ENCODE data around the gene CHODL.

The CHODL gene

DNA sequence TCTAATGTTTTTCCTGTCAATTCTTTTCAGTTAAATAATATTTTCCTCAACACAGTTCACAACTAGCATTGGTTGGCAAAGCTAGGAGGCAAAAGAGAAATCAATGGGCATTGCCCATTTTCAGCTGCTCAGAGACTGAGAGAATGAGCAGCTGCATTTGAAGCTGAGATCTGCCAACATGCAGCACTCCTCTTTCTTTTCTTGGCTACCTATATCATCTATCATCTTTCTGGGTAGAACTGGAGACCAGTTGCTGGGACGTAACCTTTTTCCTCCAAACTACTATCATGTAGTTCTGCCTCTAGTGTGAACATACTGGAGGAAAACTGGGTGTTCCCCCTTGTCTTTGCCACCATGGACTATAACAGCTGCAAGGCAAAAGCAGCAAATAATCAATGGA lies 22.9 kb downstream of the CHODL start:
- Histone ChIP-seq H3K27me3 (replicated peaks; ENCODE audit: control insufficient read depth, insufficient read depth, low read length) (no peaks in the 10 kb centered on the region), H3K4me3 (replicated peaks; ENCODE audit: low read depth, low read length) (no peak overlapping the region), H3K36me3 (ENCODE audit: control insufficient read depth, insufficient read depth, low read length) (no peaks in the 10 kb centered on the region)
- TF ChIP-seq, protein P1, sequence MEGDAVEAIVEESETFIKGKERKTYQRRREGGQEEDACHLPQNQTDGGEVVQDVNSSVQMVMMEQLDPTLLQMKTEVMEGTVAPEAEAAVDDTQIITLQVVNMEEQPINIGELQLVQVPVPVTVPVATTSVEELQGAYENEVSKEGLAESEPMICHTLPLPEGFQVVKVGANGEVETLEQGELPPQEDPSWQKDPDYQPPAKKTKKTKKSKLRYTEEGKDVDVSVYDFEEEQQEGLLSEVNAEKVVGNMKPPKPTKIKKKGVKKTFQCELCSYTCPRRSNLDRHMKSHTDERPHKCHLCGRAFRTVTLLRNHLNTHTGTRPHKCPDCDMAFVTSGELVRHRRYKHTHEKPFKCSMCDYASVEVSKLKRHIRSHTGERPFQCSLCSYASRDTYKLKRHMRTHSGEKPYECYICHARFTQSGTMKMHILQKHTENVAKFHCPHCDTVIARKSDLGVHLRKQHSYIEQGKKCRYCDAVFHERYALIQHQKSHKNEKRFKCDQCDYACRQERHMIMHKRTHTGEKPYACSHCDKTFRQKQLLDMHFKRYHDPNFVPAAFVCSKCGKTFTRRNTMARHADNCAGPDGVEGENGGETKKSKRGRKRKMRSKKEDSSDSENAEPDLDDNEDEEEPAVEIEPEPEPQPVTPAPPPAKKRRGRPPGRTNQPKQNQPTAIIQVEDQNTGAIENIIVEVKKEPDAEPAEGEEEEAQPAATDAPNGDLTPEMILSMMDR (IDR thresholded peaks at IDR 0.05; ENCODE audit: insufficient read depth, low read length, poor library complexity, severe bottlenecking) = no peak
- DNase-seq (ENCODE audit: extremely low read depth, insufficient read length) = no peak

DNA sequence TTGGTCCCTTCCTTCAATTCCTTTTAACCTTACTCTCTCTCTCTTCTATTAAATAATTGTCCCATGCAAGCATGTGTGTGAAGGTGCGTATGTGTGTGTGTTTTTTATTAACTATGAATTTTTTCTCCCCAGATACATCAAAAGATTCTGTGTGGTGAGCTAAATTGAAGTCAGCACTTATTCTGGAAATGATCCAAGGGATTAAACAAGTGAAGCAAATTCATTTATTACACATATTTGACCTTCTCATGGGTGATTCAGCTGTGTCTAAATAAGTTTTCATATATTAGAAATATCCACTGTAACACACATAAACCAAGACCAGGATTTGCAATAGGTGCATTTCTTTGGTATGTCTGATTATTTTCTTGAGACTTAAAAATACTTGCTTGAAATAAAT lies 24.3 kb downstream of the CHODL start:
- H3K36me3 ChIP-seq (ENCODE audit: control insufficient read depth, insufficient read depth, low read length) = no peaks in the 10 kb centered on the region

DNA sequence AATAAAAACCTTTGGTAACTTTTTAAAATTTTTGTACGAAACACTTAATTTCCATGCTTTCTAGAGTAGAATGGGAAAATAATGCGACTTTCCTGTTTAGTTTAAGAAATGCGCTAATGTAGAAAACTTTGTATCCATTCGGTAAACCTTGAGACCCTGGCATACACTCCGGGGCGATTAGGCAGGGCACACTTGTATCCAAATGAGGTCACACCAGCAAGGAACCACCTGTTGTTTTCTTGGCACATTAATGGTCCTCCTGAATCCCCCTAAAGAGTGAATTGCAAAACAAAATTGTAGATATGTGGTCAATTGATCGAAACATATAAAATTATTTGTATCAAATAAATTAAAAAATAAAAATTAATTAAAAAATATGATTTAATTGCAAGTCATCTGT lies 25.2 kb downstream of the CHODL start:
- Histone ChIP-seq H3K27me3 (replicated peaks; ENCODE audit: control insufficient read depth, insufficient read depth, low read length) (no peaks in the 10 kb centered on the region), H3K36me3 (ENCODE audit: control insufficient read depth, insufficient read depth, low read length) (no peaks in the 10 kb centered on the region), H3K4me3 (replicated peaks; ENCODE audit: low read depth, low read length) (no peak overlapping the region)
- no peak for DNase-seq (ENCODE audit: extremely low read depth, insufficient read length)
- TF ChIP-seq, protein P1 (IDR thresholded peaks at IDR 0.05; ENCODE audit: insufficient read depth, low read length, poor library complexity, severe bottlenecking) = no peak

More for the DNA sequence above, 24.3 kb downstream of the CHODL start:
- H3K4me3 ChIP-seq (replicated peaks; ENCODE audit: low read depth, low read length) = no peak overlapping the region
- TF ChIP-seq, protein P1 (IDR thresholded peaks at IDR 0.05; ENCODE audit: insufficient read depth, low read length, poor library complexity, severe bottlenecking) = no peak
- no peaks in the 10 kb centered on the region for H3K27me3 ChIP-seq (replicated peaks; ENCODE audit: control insufficient read depth, insufficient read depth, low read length)
- DNase-seq (ENCODE audit: extremely low read depth, insufficient read length) = no peak

DNA sequence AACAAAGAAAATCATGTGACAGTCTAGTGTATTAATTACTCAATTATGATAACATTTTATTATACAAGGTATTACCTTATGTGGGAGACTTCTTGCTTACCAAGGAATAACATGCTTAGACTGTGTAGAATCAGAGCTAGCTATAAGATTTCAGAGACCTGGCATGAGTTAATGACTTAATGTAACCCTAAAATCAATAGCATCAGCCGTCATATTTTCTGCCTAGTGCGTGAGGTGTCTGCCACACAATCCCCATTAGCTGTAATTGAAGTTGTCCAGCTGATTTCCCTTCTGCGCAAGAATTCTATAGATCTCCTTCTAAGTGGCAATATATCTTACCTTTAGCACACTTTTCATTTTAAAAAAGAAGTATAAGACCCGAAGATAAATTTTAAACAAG lies 28.8 kb downstream of the CHODL start:
- Histone ChIP-seq H3K27me3 (replicated peaks; ENCODE audit: control insufficient read depth, insufficient read depth, low read length) (no peaks in the 10 kb centered on the region), H3K4me3 (replicated peaks; ENCODE audit: low read depth, low read length) (no peak overlapping the region), H3K36me3 (ENCODE audit: control insufficient read depth, insufficient read depth, low read length) (no peaks in the 10 kb centered on the region)
- DNase-seq (ENCODE audit: extremely low read depth, insufficient read length) = no peak
- TF ChIP-seq, protein P1 (IDR thresholded peaks at IDR 0.05; ENCODE audit: insufficient read depth, low read length, poor library complexity, severe bottlenecking) = no peak

DNA sequence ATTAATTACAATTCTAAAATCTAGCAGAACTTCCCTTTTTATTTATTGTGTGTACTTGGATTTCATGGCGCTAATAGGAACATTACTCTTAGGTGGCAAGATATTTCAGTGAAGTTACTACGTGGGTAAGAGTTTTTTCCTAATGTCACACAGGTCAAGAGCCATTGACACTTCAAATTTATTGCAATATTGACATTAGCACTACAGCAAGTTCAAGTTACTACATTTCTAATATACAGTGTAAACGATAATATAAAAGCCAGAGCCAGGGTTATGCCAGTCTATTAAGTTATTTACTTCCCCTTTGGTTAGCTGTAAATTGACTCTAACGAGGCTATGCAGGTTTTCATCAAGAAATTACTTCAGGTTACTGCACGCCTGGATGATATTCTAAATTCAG lies 29.7 kb downstream of the CHODL start:
- no peak overlapping the region for H3K4me3 ChIP-seq (replicated peaks; ENCODE audit: low read depth, low read length)
- no peak for DNase-seq (ENCODE audit: extremely low read depth, insufficient read length)
- TF ChIP-seq, protein P1 (IDR thresholded peaks at IDR 0.05; ENCODE audit: insufficient read depth, low read length, poor library complexity, severe bottlenecking) = no peak
- no peaks in the 10 kb centered on the region for H3K27me3 ChIP-seq (replicated peaks; ENCODE audit: control insufficient read depth, insufficient read depth, low read length)
- no peaks in the 10 kb centered on the region for H3K36me3 ChIP-seq (ENCODE audit: control insufficient read depth, insufficient read depth, low read length)

DNA sequence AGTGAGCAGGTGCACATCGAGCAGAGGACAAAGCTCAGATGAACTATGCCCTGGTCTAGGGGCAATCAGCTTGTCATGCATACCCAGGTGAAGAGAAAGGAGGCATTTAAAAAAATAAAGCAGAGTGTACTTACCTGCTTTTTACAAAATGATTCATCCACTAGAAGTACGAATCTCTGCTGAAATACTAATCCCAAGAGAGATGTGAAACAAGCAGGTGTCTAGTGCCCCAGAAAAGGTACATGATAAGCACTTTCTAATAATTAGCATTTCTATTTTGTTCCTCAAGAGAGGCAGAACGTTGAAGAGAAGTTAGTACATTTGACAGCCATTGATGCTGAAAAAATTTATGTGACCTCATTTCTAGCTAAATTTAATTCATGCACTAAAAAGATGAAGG lies 31.1 kb downstream of the CHODL start:
- TF ChIP-seq, protein P1 (IDR thresholded peaks at IDR 0.05; ENCODE audit: insufficient read depth, low read length, poor library complexity, severe bottlenecking) = no peak
- no peak for DNase-seq (ENCODE audit: extremely low read depth, insufficient read length)
- Histone ChIP-seq H3K4me3 (replicated peaks; ENCODE audit: low read depth, low read length) (no peak overlapping the region), H3K36me3 (ENCODE audit: control insufficient read depth, insufficient read depth, low read length) (no peaks in the 10 kb centered on the region), H3K27me3 (replicated peaks; ENCODE audit: control insufficient read depth, insufficient read depth, low read length) (no peaks in the 10 kb centered on the region)
